Inflammatory macrophage treated with lipopolysaccharide for 1 hour (primary cell): Measurements from ENCODE around the gene SYCP2.

Experiments
- DNase-seq, 2 donors: peaks; one replicate each; pipeline ENCODE4 v3.0.0-alpha.2; 2020 to 2022

Gene SYCP2

GRCh38 chr20:59835057-59835447, 98.4 kb downstream of the SYCP2 start:
- DNase-seq, result no peak

- no peak for DNase-seq
Observed at GRCh38 chr20:59832406-59833363, 100.8 kb downstream of the SYCP2 start.

- DNase-seq, result no peak
Observed at GRCh38 chr20:59831916-59832270, 101.5 kb downstream of the SYCP2 start.

- DNase-seq, result no peak
Observed at GRCh38 chr20:59831024-59831915, 102.2 kb downstream of the SYCP2 start.

- no peak for DNase-seq
Observed at GRCh38 chr20:59830665-59831023, 102.8 kb downstream of the SYCP2 start.

GRCh38 chr20:59829786-59830664, 103.4 kb downstream of the SYCP2 start:
- no peak for DNase-seq

GRCh38 chr20:59829054-59829785, 104.2 kb downstream of the SYCP2 start:
- DNase-seq, result no peak

- no peak for DNase-seq
Observed at GRCh38 chr20:59828125-59829053, 105.0 kb downstream of the SYCP2 start.

- DNase-seq, result no peak
Observed at GRCh38 chr20:59827138-59828056, 106.0 kb downstream of the SYCP2 start.

- DNase-seq, result no peak
Observed at GRCh38 chr20:59825944-59826759, 107.3 kb downstream of the SYCP2 start.

- no peak for DNase-seq
Observed at GRCh38 chr20:59825563-59825920, 107.9 kb downstream of the SYCP2 start.

- DNase-seq, result peak in 1 of 2 donors; percentile 5
Observed at GRCh38 chr20:59824711-59825562, 108.5 kb downstream of the SYCP2 start.

- DNase-seq, result no peak
Observed at GRCh38 chr20:59823491-59824259, 109.8 kb downstream of the SYCP2 start.

- no peak for DNase-seq
Observed at GRCh38 chr20:59823030-59823423, 110.4 kb downstream of the SYCP2 start.

- DNase-seq, result no peak
Observed at GRCh38 chr20:59822291-59823029, 111.0 kb downstream of the SYCP2 start.

GRCh38 chr20:59821788-59822187, 111.6 kb downstream of the SYCP2 start:
- no peak for DNase-seq
